HG03439 (cell line): Measurements from ENCODE around the gene SEMA5B.

Experiments
- ATAC-seq: cut with Tn5 transposase; IDR thresholded peaks from one replicate; pipeline ENCODE4 v1.9.1; 2021; ENCODE audit warnings: mild to moderate bottlenecking, moderate library complexity; ENCODE audit not compliant: unreplicated experiment

Gene SEMA5B

DNA sequence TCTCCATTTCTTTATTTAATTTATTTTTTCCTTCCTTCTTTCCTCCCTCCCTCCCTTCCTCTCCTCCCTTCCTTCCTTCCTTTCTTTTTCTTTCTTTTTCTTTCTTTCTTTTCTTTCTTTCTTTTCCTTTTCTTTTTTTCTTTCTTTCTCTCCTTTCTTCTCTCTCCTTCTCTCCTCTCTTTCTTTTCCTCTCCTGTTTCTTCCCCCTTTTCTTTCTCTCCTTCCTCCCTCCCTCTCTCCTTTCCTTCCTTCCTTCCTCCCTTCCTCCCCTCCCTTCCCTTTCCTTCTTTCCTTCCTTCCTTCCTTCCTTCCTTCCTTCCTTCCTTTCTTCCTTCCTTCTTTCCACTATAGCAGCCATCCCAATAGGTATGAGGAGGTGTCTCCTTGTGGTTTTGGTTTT is 32.5 kb upstream of the SEMA5B start:
- ATAC-seq, result no peak

DNA sequence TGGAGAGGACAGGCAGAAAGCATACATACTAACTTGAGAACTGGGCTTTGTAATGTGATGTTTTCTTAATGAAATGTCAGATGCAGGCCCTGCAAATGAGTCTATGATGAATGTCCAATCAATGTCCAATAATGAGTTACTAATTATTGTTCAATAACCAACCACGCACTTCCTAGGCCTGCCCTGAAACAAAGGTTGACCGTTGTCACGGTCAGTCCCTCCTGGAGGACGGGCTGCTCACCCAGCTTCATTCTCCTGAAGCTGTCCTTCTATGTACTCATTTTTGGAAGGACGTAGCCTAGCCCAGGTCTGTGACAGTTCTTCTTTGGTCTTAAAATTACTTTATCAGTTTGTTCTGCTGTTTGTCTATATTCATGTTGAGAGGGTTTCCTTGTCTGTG is 30.9 kb upstream of the SEMA5B start:
- no peak for ATAC-seq

DNA sequence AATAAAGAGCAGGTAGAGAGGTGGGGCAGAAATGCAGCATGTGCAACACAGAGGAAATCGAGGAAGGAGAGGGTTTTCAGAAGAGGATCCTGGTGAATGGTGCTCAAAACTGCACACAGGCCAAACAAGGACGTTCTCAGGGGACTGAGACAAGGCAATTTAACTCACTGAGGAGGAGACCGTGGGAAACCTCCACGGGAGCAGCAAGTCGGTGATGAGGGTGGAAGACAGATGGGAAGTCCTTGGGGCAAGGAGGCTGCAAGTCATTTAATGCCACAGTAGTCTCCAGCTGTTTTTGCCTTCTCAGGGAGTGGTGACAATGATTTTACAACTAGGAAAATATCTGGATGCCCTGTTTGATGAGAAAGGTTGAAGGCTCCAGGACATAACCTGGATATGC is 27.8 kb upstream of the SEMA5B start:
- no peak for ATAC-seq

DNA sequence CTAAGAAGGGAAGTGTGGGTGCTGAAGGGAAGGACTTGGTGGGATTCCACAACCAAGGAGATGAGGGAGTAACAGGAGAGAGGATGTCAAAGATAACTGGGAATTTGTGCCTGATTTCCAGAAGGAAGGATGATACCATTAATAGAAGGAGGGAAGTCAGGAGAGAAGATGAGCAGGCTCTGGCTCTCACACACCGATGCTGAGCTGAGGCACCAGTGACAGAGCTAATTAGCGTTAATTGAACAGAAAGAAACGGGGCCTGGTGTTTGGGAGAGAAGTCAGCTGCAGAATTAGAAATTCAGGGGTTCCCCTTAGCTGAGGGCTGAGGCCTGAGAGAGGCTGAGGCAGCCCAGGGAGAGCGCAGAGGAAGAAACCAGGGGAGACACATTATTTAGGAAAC is 27.4 kb upstream of the SEMA5B start:
- no peak for ATAC-seq

DNA sequence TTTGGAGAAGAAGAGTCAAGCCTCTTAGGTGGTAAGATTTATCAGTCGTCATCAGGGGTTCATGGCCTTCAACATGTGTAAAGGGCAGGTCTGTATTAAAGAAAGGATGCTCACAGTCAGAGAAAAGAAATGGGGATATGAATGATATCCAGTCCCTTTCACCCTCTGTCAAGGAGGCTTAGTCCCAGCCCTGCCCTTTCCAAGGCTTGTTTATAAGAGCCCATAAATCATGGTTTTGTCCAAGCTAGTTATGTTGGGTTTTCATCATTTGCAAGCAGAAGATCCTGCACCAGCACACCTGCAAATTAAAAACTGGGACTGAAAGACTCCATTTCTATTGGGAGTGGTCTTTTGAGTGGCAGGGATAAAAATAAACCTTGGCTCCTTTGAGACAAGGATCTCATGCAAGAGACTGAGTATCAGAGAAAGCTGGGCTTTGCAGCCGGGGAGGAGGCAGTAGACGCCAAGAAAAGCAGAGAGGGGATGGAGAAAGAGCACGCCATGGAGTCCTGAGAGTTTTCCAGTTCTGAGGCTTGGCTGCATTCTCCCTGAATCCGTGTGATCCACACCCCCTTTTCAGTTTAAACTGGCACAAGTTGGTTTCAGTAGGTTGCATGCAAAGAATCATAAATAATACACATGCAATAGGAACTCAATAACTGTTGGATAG is 26.7 kb upstream of the SEMA5B start:
- ATAC-seq, result no peak

DNA sequence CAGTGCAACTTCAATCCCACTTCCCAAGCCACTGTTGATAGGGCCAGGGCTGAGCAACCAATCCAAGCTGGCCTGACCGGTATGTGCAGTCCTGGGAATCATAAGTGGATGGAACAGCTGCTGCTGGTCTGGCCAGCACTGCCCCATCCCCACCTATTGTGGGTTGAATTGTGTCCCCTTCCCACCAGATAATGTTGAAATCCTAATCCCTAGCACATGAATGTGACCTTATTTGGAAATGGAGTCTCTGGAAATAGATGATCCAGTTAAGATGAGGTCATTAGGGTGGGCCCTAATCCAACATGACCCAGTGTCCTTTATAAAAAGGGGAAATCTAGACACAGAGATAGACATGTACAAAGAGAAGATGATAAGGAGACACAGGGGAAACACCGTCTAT is 25.5 kb upstream of the SEMA5B start:
- ATAC-seq, result no peak

- ATAC-seq, result no peak
Measured at GRCh38 chr3:123050666-123051065, 23.1 kb upstream of the SEMA5B start.

DNA sequence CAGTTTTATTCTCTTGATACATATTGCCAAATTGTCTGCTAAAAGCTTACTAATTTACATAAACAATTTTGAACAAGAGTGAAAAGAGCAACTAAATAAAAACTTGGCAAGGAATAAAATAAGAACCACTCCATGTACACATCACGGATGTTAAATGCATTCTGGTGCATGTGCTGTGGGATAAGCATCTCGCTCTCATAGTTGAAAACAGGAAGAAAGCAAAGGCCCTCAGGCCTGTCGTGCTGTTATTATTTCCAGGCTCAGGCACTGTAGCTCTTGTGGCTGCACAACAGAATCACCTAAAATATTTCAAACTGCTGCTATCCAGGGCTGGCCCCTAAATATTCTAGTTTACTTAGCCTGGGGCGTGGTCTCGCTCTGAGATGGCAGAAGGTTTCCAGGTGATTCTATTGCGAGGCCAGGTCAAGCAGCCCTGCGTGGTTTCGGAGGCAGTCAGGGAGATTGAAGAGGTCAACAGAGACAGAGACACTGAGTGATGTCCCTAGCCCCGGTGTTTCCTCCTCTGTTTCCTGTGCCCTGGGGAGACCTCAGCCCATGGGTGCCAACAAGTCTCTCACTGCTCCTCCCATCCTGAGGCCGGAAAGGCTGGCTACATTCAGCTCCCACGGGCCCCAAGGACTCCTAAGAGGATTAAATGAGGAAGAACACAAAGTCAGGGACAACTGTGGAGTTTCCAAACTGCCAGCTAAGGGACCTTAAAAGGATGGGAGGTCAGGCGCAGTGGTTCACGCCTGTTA is 21.1 kb upstream of the SEMA5B start:
- ATAC-seq, result no peak

DNA sequence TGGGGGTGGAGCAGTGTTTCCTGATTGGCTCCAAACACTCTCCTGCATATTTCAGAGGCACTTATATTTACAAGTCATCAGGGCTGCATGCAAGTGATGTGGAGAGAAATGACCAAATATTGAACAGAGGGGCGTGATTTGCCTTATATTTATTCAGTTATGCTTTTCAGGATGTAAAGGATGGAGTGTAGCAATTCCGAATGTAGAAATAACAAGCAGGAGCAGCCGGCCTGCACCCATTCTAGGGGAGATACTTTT is 19.4 kb upstream of the SEMA5B start:
- ATAC-seq, result no peak

GRCh38 chr3:123046262-123047061 is 18.9 kb upstream of the SEMA5B start:
- ATAC-seq, result no peak

DNA sequence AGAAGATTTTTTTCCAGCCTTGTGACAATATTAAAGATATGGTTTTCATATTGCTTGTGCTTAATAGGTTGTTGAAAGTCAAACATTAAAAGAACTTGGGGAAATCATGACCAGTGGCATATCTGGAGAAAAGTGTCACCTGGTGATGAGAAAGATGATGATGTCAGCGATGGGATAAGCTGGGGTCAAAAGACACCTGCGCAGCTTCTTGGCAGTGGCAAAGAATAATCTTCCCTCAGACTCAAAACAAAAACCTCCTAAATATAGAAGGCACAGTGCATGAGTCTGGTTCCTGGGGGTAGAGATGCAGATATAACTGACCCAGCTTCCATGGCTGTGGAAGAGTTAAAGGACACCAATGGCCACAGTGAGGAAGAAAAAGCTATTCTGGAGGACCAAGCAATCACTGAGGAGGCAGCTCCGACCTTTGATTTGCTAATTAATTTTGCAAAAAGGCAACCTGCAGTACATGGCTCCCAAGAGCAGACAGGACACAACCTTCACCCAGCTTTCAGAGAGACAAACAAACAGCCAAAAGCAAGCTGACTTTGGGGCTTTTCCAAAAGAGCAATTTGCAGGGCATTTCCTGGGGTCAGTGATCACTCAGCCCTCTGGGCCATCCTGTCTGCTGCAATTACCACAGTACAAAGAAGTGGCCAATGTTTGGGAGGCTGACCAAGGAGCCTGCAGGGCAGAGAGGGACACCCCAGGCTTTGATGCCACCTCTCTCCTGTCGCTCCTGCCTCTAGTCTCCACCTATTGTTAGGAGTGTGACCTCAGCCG is 17.6 kb upstream of the SEMA5B start:
- no peak for ATAC-seq

DNA sequence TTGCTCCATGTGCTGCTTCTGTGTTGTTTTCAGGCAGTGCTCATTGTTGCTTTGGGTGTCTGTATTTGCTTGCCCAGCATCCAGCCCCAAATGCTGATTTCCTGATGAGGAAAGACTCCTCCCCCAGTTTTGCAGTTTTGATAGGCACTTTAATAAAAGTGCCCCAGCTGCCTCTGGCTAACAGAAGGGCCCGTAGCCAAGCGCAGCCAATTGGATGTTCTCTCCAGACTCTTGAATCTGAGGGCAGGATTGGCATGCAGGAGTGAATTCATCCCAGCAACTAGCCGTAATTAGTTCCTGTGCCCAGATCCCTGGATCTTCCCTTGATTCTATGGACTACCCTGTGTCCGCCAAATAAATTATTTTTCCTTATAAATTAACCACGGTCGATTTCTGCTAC is 14.8 kb upstream of the SEMA5B start:
- ATAC-seq, result no peak

DNA sequence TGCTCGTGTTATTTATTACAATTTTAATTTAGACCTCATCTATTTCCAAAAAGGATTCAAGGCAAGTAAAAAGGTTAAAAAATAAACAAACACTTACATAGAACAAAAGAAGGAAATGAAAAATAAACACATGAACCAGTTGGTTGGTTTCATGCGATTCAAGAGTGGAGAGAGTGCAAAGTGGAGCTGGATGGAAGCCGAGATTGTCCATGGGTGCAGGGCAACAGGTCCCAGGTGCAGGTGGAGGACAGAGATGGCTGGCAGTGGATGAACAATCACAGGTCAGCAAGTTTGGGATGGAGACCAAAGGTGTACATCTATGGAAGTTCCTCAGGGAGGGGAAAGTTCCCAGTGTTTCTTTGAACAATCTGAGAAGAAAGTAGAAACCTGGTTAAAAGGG is 11.6 kb upstream of the SEMA5B start:
- ATAC-seq, result no peak

GRCh38 chr3:123038751-123039150 is 11.2 kb upstream of the SEMA5B start:
- ATAC-seq, result no peak

DNA sequence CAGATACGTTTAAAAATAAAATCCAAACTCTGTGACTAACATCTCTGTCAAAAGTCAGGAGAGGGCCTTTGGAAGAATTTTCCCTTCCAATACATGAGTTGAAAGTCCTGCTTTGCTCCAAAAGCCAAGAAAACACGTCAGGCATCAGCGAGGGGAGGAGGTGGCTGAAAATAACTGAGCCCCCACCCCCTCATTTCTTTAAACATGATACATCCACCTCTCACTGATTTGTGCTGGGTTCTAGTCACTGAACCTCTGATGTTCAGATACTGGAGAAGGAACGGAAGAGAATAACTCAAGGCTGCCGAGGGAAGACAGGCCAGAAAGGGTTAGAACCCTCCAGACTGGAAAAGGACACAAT is 9.4 kb upstream of the SEMA5B start:
- no peak for ATAC-seq

DNA sequence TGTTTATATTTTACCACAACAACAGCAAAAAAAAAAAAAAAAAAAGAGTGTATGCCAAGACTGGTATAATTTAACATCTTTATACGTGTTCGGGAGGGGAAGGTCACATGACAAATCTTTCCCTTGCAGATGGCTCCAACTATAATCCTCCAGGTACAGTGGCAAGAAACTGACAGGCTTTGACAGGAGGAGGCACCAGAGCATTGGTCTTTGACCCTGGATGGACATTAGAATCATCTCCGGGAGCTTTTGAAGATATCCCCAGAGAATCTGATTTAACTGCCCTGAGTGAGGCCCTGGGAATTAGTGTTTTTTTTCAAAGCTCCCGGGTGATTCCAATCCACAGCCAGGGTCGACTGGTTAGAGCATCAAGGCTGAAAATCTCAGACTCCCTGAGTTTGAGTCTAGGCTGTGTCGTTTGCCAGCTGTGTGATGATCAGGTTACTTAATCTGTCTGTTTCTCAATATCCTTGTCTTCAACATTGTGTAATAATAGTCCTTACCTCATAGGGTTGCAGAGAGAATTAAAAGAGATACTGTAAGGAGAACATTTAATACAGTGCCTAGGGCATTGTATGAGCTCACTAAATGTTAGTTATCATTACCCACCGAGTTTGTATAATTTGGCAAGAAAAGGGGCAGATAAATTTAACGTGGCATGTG is 8.9 kb upstream of the SEMA5B start:
- no peak for ATAC-seq

DNA sequence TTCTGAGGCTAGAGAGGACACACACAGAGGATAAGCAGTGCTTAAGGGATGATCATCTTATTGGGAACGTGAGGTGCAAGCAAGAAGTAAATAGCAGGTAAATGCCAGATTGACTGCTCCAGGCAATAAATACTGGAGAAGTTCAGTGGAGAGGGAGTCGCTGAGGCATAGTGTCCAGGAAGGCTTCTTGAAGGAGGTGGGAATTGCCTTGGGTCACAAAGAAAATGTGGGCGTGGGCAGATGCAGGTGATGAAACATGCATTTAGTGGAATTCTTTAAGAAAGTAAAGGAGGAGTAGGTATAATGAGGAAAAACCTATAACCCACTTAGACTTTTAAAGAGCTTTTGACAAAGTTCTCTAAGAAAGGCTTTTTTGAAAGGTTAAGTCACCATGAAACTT is 7.4 kb upstream of the SEMA5B start:
- no peak for ATAC-seq

DNA sequence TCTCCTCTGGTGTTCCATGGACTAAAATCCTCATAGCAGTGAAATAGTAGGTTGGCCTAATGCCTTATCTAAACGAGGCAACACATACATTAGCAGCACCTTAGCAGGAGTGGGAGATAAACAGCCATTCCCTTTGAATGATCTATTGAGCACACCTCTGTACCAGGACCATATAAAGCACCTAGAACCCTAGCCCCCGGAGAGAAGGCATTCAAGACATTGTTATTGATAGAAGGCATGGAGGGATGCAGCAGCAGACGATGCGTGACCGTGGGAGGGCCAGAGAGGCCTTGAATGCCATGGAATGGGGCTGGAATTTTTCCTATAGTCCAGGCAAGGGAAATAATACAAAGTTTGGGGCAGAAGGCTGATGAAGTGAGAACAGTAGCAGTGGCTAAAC is 6.6 kb upstream of the SEMA5B start:
- no peak for ATAC-seq

GRCh38 chr3:123032057-123032456 is 4.5 kb upstream of the SEMA5B start:
- no peak for ATAC-seq

DNA sequence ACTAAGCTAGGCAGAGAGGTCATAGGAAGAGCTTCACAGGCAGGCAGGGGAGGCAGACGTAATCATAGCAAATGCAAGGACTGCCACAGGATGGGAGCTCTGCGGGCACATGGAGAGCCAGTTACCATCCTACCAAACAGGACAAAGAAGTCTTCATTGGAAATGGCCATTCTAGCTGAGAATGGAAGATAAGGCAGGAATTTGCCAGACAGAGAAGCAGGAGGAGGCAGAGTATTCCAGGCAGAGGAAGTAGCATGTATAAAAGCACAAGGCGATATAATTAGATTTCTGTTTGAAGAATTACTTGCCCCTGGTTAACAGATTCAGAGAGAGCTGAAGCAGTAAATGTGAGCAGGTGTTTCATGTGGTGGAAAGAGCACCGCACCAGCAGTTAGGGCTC is 3.5 kb upstream of the SEMA5B start:
- no peak for ATAC-seq

DNA sequence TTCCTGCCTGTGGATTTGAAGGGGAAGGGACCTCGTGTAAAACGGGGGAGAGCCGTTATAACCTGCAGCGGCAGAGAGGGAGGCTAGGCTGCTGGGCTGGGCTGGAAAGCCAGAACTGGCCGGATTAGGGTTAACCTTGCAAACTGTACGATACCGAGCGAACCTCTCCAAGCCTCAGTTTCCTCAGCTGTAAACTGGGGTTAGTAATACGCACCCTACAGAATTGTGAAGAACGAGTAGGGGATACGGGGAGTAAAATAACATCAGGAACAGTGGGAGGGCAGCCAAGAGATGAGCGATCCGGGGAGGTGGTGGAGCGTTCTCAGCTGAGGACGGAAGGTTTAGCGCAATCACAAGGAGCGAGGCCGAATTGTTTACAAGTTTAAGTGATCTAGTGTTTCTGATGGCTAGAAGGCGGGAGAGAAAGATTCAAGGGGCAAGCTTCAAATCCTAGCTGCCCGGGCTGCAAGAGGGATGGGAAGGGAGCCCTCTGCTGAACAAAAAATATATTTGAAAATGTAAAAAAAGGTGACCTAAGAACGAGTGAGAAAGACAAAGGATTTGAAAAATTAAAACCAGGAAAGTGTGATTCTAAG is 768 bp upstream of the SEMA5B start:
- no peak for ATAC-seq
